GM18909 (cell line): ENCODE data around the gene FGF19.

Source experiments
- ATAC-seq: cut with Tn5 transposase; IDR thresholded peaks from one replicate; pipeline ENCODE4 v1.9.1; 2021; ENCODE audit warnings: mild to moderate bottlenecking; ENCODE audit not compliant: unreplicated experiment, poor library complexity

FGF19 gene

DNA sequence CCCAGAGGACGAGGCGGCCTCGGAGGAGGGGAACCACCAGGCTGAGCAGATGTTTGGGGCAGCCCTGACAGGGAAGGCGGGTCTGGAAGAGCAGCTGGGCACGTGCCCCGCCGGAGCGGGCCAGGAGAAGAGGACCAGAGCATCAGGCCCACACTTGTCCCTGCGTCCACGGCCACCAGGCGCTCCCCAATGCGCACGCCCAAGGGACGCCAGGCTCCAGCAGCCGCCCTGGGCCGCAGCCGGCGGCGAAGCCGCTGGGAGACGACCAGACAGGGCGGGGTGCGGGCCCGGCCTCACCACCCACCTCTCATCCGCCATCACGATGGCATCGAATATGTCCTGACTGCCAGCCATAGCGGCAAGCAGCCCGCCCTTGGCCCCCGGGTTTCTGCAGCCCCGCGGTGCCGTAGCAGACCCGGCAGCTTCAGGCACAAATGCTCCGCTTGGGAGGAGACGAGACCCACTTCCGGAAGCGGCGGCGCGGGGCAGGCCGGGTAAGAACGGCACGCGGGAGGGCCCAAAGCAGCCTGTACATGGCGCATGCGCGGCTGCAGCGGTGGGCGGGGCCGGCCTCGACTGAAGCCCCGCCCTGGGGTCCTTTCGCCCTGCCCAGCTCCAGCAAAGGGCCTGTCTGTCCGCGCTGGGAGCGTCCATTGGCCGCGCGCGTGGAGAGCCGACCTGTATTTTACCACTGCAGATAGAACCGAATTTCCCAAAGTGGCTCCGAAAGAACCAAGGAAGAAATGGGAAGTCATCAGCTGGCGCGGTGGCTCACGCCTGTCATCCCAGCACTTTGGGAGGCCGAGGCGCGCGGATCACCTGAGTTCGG lies 28.7 kb downstream of the FGF19 start, which contains the start of gene LTO1:
LTO1 (minus strand) TSS at position 468 of the 829 bp plus-strand sequence; CDS start at position 354, 114 bp downstream.
- ATAC-seq = peak; percentile 85

DNA sequence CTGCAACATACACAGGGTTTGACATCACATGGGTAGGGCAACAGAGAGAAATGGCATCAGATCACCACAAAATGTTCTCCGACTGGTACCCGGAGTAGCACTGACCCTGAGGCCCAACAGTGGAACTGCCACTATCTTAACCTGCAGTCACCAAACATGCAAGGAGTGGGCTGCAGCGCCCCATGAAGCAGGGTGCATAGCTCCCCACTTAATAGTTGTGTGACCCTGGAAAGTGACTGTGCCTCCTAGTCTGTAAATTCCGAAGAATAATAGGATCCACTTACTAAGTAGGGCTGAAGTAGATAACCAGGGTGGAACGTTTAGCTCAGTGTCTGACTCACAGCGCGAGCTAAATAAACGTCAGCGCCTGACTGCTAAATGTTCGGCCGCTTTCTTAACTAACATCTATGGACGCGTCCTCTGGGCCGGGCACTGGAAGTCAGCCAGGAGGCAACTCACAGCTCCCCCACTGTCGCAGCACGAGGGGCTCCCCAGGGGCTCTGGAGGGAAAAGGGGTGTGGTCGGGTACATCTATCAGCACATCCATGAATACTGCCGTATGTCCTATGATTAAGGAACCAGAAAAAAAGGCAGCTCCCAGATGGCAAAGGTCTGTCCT lies 29.4 kb downstream of the FGF19 start:
- ATAC-seq = no peak

- ATAC-seq = no peak
Observed at GRCh38 chr11:69671734-69672465, 31.9 kb downstream of the FGF19 start.

- no peak for ATAC-seq
Observed at GRCh38 chr11:69670158-69670845, 33.5 kb downstream of the FGF19 start.

DNA sequence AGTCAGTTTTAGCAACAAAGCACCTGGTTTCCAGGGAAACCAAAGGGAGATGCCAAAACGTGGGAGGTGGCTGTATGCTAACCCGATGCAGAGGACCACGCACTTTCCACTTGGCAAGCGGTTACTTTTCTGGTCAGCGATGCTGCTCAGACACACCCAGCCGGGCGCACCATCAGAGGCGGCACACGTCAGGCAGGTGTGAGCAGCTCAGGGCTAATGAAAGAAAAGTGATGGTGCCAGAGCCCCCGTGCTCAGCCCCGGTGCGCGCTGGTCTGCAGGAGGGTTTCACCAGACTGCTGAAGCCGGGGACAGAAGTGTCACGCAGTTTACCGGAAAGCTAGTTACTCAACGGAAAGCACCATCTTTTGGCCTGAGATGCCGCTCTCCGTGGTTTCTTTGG lies 34.3 kb downstream of the FGF19 start:
- ATAC-seq = no peak

DNA sequence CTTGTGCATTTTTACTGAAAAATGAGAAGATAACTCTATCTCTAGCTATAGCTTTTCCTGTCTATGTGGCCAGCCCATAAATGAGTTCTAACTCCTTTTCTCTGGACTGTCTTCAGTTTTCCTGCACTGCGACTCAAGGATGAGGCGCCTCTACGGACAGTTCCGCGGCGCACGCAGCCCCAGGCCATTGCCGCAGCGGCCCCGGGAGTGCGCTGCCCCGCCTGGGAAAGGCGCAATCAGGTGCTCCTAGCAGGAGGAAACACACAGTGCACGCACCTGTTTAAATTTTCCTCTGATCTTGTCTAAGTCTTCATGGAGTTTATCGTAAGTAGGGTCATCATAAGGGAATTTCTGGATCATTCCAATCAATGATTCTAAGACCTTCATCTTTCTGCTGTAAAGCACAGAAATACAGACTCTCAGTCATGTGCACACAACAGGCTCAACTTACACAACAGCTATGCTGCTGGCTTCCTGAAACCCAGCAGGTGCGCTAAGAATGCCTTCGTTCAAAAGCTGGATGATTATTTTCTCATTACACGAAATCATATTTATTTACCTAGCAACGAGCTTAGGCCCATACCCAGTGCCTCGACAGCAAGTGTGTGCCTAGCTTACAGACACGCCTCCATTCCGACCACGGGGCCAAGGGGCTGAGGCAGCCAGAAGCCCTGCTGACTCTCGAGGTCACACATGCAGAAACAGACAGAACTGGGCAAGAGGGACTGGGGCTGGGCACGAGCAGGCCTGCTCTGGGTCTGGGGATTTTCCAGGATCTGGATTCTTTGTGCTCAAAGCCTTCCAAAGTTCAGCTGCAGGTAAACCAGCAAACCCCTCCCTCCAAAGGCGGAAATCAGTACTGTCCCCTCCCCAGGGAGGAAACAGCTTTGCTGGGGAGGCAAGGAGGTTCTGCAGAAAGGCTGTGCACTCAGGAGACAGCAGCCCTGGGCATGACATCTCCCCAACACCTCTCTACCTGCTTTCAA lies 35.9 kb downstream of the FGF19 start:
- ATAC-seq = no peak

DNA sequence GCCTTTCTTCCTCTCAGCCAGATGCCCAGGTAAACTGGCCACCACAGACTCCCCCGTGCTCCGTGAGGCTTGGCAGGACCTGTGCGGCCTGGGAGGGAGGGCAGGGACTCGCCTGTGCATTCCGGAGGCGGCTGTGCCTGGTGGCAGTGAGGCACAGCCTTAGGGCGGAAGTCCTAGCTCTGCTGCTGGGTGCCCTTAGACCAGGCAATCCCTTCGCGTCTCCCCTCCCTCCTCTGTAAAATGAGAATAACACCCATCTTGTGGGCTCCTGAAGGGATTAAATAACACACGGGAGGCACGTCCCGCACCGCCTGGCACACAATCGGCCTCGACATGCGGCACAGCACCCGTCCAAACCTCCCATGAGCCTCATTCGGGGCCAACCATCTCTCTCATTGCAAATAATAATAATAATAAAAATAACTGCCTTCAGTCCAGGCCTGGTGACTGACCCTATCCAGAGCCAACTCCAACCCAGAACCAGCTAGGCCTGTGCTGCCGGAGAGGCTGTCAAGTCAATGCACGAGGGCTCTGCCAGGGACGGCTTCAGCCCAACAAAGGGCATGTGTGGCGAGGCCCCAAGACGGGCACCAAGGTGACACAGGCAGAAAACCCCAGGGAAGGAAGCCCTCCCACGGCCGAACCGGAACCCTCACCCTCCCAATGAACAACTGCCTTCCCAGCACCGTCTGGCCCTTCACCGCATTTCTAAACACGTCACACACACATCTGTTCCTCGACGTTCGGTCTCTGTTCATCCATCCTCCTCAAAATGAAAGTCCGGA lies 36.9 kb downstream of the FGF19 start:
- no peak for ATAC-seq

DNA sequence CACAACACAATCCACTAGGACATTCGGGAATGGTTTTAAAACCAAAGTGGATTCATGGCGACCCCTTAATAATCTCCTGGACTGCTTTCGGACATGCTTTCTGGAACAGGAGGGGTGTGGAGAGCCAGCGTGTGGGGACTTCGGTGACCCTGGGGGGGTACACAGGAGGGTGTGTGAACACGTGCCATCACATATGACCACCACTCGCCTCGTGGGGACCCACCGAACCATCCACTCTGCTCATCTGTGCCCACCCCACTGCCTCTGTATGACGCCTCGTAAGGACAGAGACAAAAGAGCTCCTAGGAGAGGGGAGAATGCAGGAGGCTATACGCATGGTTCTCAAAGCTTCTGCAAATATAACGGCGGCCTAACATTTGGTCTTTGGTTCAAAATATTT lies 37.6 kb downstream of the FGF19 start:
- ATAC-seq = no peak

- ATAC-seq = no peak
Observed at GRCh38 chr11:69665669-69666068, 38.2 kb downstream of the FGF19 start.

- no peak for ATAC-seq
Observed at GRCh38 chr11:69664901-69665300, 38.9 kb downstream of the FGF19 start.

DNA sequence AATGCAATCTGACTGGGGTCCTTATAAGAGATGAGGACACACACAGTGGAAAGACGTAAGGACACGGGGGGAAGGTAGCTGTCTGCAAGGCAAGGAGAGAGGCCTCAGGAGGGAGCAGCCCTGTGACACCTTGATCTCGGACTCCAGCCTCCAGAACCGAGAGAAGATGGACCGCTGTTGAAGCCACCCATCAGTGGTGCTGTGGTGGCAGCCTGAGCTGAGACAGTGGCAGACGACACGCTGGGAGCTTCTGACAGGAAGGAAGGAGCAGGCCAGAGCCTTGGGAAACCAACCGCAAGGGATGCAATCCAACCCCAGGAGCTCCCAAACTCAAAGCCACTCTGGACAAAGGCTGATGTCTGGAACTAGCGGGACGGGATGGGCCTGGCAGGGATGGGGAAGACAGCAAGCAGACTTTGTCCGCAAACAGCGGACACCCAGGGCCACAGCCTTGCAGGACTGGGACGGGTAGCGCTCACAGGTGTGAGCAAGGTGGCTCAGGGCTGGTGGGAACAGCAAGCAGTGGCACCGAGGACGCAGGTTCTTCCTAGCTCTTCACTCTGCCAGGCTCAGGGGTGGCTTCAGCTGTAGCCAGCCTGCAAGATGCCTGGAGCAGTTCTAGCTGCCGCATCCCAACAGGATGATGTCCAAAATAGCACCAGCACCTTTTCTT lies 39.6 kb downstream of the FGF19 start:
- ATAC-seq = no peak

GRCh38 chr11:69663326-69663725 lies 40.5 kb downstream of the FGF19 start:
- no peak for ATAC-seq

- ATAC-seq = no peak
Observed at GRCh38 chr11:69662806-69663205, 41.0 kb downstream of the FGF19 start.

DNA sequence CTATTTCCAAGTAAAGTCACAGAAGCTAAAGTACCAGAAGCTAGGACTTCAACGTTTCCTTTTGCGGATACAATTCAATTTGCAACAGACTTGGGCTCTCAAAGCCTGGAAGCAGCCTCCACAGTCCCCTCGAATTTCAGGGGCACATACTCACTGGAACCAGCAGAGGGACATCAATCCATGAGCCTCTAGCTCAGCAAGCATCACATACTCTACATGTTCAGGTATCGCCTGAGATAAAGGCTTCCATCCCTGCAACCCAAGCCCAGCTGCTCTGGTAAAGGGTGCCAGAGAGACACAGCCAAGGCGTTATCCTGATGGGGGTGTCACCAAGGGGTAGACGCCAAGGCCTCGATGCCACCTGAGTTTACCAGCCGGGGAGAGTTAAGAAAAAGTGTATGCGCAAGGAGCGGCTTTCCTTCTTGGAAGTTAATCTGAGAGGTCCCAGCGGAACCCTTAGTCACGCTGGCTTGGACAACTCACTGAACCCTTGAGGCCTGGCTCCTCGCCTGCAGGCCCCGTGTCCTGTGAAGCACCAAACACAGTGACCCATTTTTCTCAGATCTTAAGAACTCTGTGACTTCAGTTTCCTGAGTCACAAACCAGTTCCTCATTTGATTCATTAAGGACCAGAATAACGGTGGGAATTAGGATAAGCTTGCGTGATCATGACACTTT lies 41.7 kb downstream of the FGF19 start:
- no peak for ATAC-seq

- no peak for ATAC-seq
Observed at GRCh38 chr11:69661413-69661715, 42.5 kb downstream of the FGF19 start.

DNA sequence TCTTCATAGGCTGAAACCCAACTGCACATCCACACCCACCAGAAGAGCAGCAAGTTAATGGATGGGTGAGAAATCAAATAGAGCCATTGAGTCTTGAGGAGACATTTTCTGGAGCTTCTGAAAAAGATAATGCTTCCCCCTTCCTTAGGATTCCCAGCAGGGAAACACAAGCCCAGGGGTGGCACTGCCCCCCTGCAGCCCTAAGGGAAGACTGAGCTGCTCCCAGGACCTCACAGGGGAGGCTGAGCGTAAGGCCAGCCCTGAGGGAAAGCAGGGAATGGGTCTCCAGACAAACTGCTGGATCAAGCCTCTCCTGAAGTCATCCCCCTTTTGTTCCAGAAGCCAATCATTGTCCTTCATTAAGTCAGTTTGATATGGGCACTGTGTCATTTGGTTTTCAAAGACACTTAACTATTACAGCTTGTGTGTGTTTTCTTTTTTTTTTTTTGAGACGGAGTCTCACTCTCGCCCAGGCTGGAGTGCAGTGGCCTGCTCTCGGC lies 43.8 kb downstream of the FGF19 start:
- no peak for ATAC-seq

DNA sequence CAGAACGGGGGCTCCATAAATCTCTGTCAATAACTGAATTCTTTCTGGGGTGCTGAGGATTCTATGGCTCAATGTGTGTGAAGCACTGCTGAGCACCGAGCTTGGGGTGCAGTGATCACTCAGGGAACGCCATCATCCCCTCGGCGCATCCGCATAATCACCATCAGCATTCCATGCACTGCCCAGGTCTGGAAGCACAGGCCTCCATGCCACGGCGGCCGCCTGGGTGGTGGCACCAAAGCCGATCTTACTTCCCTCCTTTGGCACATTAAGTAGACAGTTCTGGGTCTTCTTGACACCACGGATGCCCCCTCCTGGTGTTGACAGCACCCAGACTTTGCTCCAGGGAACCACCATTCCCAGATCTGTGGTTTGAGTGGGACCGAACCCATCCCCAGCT lies 44.2 kb downstream of the FGF19 start:
- no peak for ATAC-seq
